Measurements from ENCODE around the gene BRAT1.

The BRAT1 gene

GRCh38 chr7:2553831-2554581 lies 1.3 kb downstream of the BRAT1 start:
- Histone ChIP-seq H3F3A (ENCODE audit: low read depth) (peaks cover 8% of the 10 kb centered on the region; the same call in 1 of the 2 replicates), H3K36me3 (ENCODE audit: insufficient read depth, low read length) (0 out of 2 replicates have a peak, but pooled peaks cover 3% of the 10 kb centered on the region), H3K9ac (ENCODE audit: low read depth, low read length, poor library complexity, severe bottlenecking) (peak overlapping the region; percentile 91), H3K9me3 (ENCODE audit: insufficient read depth, low read depth, low read length) (no peaks in the 10 kb centered on the region), H4K20me1 (ENCODE audit: insufficient read depth, low read length, poor library complexity, severe bottlenecking) (peaks cover 22% of the 10 kb centered on the region), H2AFZ (ENCODE audit: low read length) (no peak overlapping the region), H3K27me3 (ENCODE audit: insufficient read depth, low read length, poor library complexity, severe bottlenecking) (no peaks in the 10 kb centered on the region), H3K4me1 (ENCODE audit: insufficient read depth, low read length, poor library complexity, severe bottlenecking) (peaks cover 46% of the 10 kb centered on the region), H3K4me2 (ENCODE audit: low read depth, low read length, poor library complexity, severe bottlenecking) (peak overlapping the region; percentile 90), H3K4me3 (ENCODE audit: low read length, poor library complexity, severe bottlenecking) (peak overlapping the region; percentile 74), H3K9me2 (replicated peaks; ENCODE audit: low read depth, low read length) (no peaks in the 10 kb centered on the region), H3K79me2 (ENCODE audit: insufficient read depth, low read length) (peaks cover 47% of the 10 kb centered on the region)
- no peak for TF ChIP-seq EZH2phosphoT487 (IDR thresholded peaks at IDR 0.05; ENCODE audit: borderline replicate concordance)
- no peak for TF ChIP-seq CTCF (conservative IDR thresholded peaks at IDR 0.05; ENCODE audit: low read length)

- Histone ChIP-seq H3F3A (ENCODE audit: low read depth) (peaks cover 8% of the 10 kb centered on the region; the same call in 1 of the 2 replicates), H3K4me3 (ENCODE audit: low read length, poor library complexity, severe bottlenecking) (peak overlapping the region; percentile 74), H3K36me3 (ENCODE audit: insufficient read depth, low read length) (0 out of 2 replicates have a peak, but pooled peaks cover 3% of the 10 kb centered on the region), H2AFZ (ENCODE audit: low read length) (no peak overlapping the region), H3K27me3 (ENCODE audit: insufficient read depth, low read length, poor library complexity, severe bottlenecking) (no peaks in the 10 kb centered on the region), H3K79me2 (ENCODE audit: insufficient read depth, low read length) (peaks cover 47% of the 10 kb centered on the region), H3K9ac (ENCODE audit: low read depth, low read length, poor library complexity, severe bottlenecking) (peak overlapping the region; percentile 91), H3K9me2 (replicated peaks; ENCODE audit: low read depth, low read length) (no peaks in the 10 kb centered on the region), H3K4me2 (ENCODE audit: low read depth, low read length, poor library complexity, severe bottlenecking) (peak overlapping the region; percentile 90), H4K20me1 (ENCODE audit: insufficient read depth, low read length, poor library complexity, severe bottlenecking) (peaks cover 23% of the 10 kb centered on the region), H3K4me1 (ENCODE audit: insufficient read depth, low read length, poor library complexity, severe bottlenecking) (peaks cover 45% of the 10 kb centered on the region), H3K9me3 (ENCODE audit: insufficient read depth, low read depth, low read length) (no peaks in the 10 kb centered on the region)
- TF ChIP-seq CTCF (conservative IDR thresholded peaks at IDR 0.05; ENCODE audit: low read length) (no peak), EZH2phosphoT487 (IDR thresholded peaks at IDR 0.05; ENCODE audit: borderline replicate concordance) (no peak)
Observed at GRCh38 chr7:2553108-2553507, 2.2 kb downstream of the BRAT1 start.

GRCh38 chr7:2551418-2551817 lies 3.9 kb downstream of the BRAT1 start:
- Histone ChIP-seq H3K79me2 (ENCODE audit: insufficient read depth, low read length) (peaks cover 50% of the 10 kb centered on the region), H3K4me2 (ENCODE audit: low read depth, low read length, poor library complexity, severe bottlenecking) (peak overlapping the region; percentile 45), H3F3A (ENCODE audit: low read depth) (peaks cover 8% of the 10 kb centered on the region; the same call in 1 of the 2 replicates), H3K27me3 (ENCODE audit: insufficient read depth, low read length, poor library complexity, severe bottlenecking) (no peaks in the 10 kb centered on the region), H3K4me3 (ENCODE audit: low read length, poor library complexity, severe bottlenecking) (peak overlapping the region; percentile 34), H4K20me1 (ENCODE audit: insufficient read depth, low read length, poor library complexity, severe bottlenecking) (peaks cover 26% of the 10 kb centered on the region), H2AFZ (ENCODE audit: low read length) (no peak overlapping the region), H3K4me1 (ENCODE audit: insufficient read depth, low read length, poor library complexity, severe bottlenecking) (peaks cover 45% of the 10 kb centered on the region), H3K9ac (ENCODE audit: low read depth, low read length, poor library complexity, severe bottlenecking) (no peak overlapping the region), H3K9me2 (replicated peaks; ENCODE audit: low read depth, low read length) (no peaks in the 10 kb centered on the region), H3K9me3 (ENCODE audit: insufficient read depth, low read depth, low read length) (no peaks in the 10 kb centered on the region), H3K36me3 (ENCODE audit: insufficient read depth, low read length) (peaks cover 12% of the 10 kb centered on the region; the same call in 1 of the 2 replicates)
- no peak for TF ChIP-seq CTCF (conservative IDR thresholded peaks at IDR 0.05; ENCODE audit: low read length)
- TF ChIP-seq EZH2phosphoT487 (IDR thresholded peaks at IDR 0.05; ENCODE audit: borderline replicate concordance), result no peak

Measured in Loucy (cell line).